Endodermal cell (in vitro differentiated cells): ENCODE data around the gene SMPD3. TPM values are rescaled to one million over a fixed set of nuclear protein-coding genes. Genes with fewer than 3 reads are reported as not detected.

Source experiments
- DNase-seq: peaks from one replicate; pipeline ENCODE4 v3.0.0-alpha.2; 2017
- H3K27ac ChIP-seq: 2 replicates; pipeline ENCODE4 v1.5.1; 2013; ENCODE audit warnings: mild to moderate bottlenecking, low read depth, low read length, moderate library complexity
- H3K27me3 ChIP-seq: 2 replicates; pipeline ENCODE4 v1.6.1; 2013; ENCODE audit warnings: mild to moderate bottlenecking, low read length, moderate library complexity; ENCODE audit not compliant: insufficient read depth, control insufficient read depth, poor library complexity, severe bottlenecking
- H3K36me3 ChIP-seq: 2 replicates; pipeline ENCODE4 v1.7.0; 2013; ENCODE audit warnings: mild to moderate bottlenecking, low read length, moderate library complexity; ENCODE audit not compliant: control insufficient read depth, insufficient read depth
- H3K4me1 ChIP-seq: one replicate; pipeline ENCODE4 v1.7.0; 2013; ENCODE audit warnings: low read length; ENCODE audit not compliant: control insufficient read depth, insufficient read depth
- H3K4me3 ChIP-seq: 2 replicates; pipeline ENCODE4 v1.5.1; 2013; ENCODE audit warnings: mild to moderate bottlenecking, low read length, moderate library complexity
- H3K9ac ChIP-seq: 2 replicates; pipeline ENCODE4 v1.6.1; 2013; ENCODE audit warnings: mild to moderate bottlenecking, low read length, moderate library complexity; ENCODE audit not compliant: poor library complexity, severe bottlenecking; ENCODE audit errors: extremely low read depth
- H3K9me3 ChIP-seq: 2 replicates; pipeline ENCODE4 v1.6.1; 2013; ENCODE audit warnings: mild to moderate bottlenecking, low read length, moderate library complexity; ENCODE audit not compliant: control insufficient read depth
- H3K27ac Mint-ChIP-seq: 2 replicates; pipeline ENCODE4 v1.8.0; 2020; ENCODE audit warnings: mixed read lengths
- H3K27me3 Mint-ChIP-seq: 2 replicates; pipeline ENCODE4 v1.8.0; 2021; ENCODE audit warnings: mild to moderate bottlenecking, mixed read lengths; ENCODE audit not compliant: insufficient read depth
- H3K36me3 Mint-ChIP-seq: 2 replicates; pipeline ENCODE4 v1.8.0; 2020; ENCODE audit warnings: low read depth, mixed read lengths
- H3K4me1 Mint-ChIP-seq: 2 replicates; pipeline ENCODE4 v1.8.0; 2020; ENCODE audit warnings: mixed read lengths
- H3K4me3 Mint-ChIP-seq: 2 replicates; pipeline ENCODE4 v1.8.0; 2020; ENCODE audit warnings: mild to moderate bottlenecking, moderate library complexity, mixed read lengths
- H3K9me3 Mint-ChIP-seq: 2 replicates; pipeline ENCODE4 v1.8.0; 2020; ENCODE audit warnings: mild to moderate bottlenecking, mixed read lengths
- WGBS, 2 experiments: methylation state at CpG; one replicate each; pipeline versions ENCODE4 v1.1.5 to v1.1.7; 2013; ENCODE audit warnings: missing lambda C conversion rate in 2 of 2, mixed read lengths in 1 of 2; ENCODE audit not compliant: insufficient coverage in 1 of 2, insufficient read length in 1 of 2; 5-methylcytosine and 5-hydroxymethylcytosine counted together
- total RNA-seq, 2 donors: library from RNA; stranded (reverse); fragmentation: NEBNext Ultra II Directional in 1 of 2; extraction: Animal tissue kit (Norgen Biotek cat#: 25700) in 1 of 2; gene quantifications; 2 replicates in 1 of 2; 3 replicates in 1 of 2; pipeline ENCODE4 v1.2.1, GENCODE V29; 2021
- TF ChIP-seq, protein P1 (sequence below): fragments of 200-600 bp; sonication (generic); conservative IDR thresholded peaks from 2 replicates; pipeline ENCODE4 v1.5.0; 2021; ENCODE audit warnings: antibody characterized with exemption, mild to moderate bottlenecking

The SMPD3 gene
- total RNA-seq, 2 donors from 2014 or later: 0.07 TPM; not detected in 1

DNA sequence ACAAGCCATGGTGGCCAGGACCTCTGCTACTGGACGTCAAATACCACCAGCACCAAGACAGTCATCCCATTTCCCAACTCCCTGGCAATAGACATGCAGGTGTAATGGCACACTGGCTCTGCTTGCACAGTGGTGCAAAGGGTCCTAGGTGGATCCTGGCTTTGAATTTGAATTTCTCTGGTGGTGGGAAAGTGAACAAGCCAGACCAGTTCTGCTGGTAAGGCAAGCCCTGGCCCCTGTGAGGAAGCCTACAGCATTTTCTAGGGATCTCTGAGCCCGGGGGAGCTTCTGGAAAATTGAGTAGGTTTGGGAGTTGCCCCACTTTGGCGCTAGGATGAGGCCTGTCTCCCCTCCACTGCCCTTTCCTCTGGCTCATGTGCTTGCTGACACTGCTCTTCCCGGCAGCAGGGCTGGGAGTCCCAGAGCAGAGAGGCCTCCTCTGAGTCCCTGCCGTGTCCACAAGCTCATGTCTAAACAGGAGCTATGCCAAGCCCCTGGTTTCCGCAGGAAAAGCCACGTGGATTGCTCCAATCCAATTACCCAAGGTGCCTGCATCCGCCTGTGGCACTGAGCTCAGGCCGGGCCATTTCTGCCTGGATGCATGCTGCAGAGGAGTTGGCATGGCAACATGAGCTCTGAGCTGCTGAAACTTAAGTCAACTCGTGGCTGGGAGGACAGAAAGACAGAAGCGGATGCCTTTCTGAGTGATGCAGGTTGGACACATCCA lies 70.5 kb downstream of the SMPD3 start:
- Mint-ChIP-seq H3K4me3 (no peak overlapping the region), H3K9me3 (no peaks in the 10 kb centered on the region), H3K36me3 (no peaks in the 10 kb centered on the region), H3K27ac (no peak overlapping the region), H3K4me1 (peaks cover 16% of the 10 kb centered on the region), H3K27me3 (no peaks in the 10 kb centered on the region)
- H3K4me1 ChIP-seq: peaks cover 4% of the 10 kb centered on the region
- DNase-seq: no peak
- no peaks in the 10 kb centered on the region for H3K27me3 ChIP-seq
- no peaks in the 10 kb centered on the region for H3K9me3 ChIP-seq
- H3K27ac ChIP-seq: no peak overlapping the region
- WGBS, 2 experiments: 89 to 92% methylated on average over 9 to 11 of the region's 11 CpGs
- no peak overlapping the region for H3K9ac ChIP-seq
- H3K36me3 ChIP-seq: no peaks in the 10 kb centered on the region
- TF ChIP-seq, protein P1, sequence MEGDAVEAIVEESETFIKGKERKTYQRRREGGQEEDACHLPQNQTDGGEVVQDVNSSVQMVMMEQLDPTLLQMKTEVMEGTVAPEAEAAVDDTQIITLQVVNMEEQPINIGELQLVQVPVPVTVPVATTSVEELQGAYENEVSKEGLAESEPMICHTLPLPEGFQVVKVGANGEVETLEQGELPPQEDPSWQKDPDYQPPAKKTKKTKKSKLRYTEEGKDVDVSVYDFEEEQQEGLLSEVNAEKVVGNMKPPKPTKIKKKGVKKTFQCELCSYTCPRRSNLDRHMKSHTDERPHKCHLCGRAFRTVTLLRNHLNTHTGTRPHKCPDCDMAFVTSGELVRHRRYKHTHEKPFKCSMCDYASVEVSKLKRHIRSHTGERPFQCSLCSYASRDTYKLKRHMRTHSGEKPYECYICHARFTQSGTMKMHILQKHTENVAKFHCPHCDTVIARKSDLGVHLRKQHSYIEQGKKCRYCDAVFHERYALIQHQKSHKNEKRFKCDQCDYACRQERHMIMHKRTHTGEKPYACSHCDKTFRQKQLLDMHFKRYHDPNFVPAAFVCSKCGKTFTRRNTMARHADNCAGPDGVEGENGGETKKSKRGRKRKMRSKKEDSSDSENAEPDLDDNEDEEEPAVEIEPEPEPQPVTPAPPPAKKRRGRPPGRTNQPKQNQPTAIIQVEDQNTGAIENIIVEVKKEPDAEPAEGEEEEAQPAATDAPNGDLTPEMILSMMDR: no peak
- H3K4me3 ChIP-seq: no peak overlapping the region

DNA sequence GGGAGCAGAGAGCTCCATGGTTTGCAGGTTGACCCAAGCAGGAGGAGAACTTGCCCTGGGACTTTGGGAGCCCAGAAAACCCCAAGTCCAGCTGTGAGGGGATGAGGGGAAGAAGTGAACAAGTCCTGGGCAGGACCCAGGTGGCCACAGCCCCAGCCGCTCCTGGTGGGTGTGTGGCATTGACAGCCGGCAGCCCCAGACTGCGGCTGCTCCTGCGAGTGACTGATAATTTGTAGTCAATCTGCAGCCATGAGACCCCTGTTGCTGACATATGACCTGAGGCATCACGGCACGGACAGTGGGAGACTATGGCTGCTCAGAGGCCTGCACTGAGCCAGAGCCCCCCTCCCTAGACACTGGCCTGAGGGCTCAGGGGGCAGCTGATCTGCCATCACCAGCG lies 71.1 kb downstream of the SMPD3 start:
- Histone ChIP-seq H3K9ac (no peak overlapping the region), H3K9me3 (no peaks in the 10 kb centered on the region), H3K36me3 (no peaks in the 10 kb centered on the region), H3K27ac (no peak overlapping the region), H3K4me1 (peaks cover 4% of the 10 kb centered on the region), H3K27me3 (no peaks in the 10 kb centered on the region), H3K4me3 (no peak overlapping the region)
- H3K27me3 Mint-ChIP-seq: no peaks in the 10 kb centered on the region
- TF ChIP-seq, protein P1: no peak
- H3K27ac Mint-ChIP-seq: no peak overlapping the region
- H3K4me3 Mint-ChIP-seq: no peak overlapping the region
- H3K4me1 Mint-ChIP-seq: peaks cover 13% of the 10 kb centered on the region
- DNase-seq: no peak
- H3K9me3 Mint-ChIP-seq: no peaks in the 10 kb centered on the region
- H3K36me3 Mint-ChIP-seq: no peaks in the 10 kb centered on the region
- 95 to 98% methylated on average over 6 to 7 of the region's 7 CpGs for WGBS, 2 experiments

DNA sequence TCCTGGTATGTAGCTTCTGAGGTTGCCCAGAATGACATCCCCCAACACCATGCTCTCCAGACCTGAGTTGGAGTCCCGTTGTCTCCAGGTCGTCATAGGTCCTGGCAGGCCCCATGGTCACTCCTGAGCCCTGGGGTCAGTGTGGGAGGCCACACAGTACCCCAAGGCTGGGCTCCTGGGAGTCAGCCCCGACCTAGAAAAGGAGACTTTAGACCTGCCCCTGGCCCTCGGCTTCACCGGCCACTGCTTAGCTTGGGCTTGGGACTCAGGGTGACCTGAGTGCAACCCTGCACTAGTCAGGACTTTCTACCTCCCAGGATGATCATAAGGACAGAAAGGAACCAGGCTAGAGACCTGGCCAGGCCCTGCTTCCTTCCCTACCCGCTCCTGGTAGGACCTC lies 71.7 kb downstream of the SMPD3 start:
- no peak overlapping the region for H3K4me3 ChIP-seq
- Mint-ChIP-seq H3K27ac (no peak overlapping the region), H3K4me1 (peaks cover 13% of the 10 kb centered on the region), H3K36me3 (no peaks in the 10 kb centered on the region), H3K9me3 (no peaks in the 10 kb centered on the region), H3K27me3 (no peaks in the 10 kb centered on the region), H3K4me3 (no peak overlapping the region)
- no peaks in the 10 kb centered on the region for H3K9me3 ChIP-seq
- TF ChIP-seq, protein P1: no peak
- H3K9ac ChIP-seq: no peak overlapping the region
- H3K27me3 ChIP-seq: no peaks in the 10 kb centered on the region
- WGBS, 2 experiments: 95 to 100% methylated on average over 1 to 6 of the region's 6 CpGs
- H3K27ac ChIP-seq: no peak overlapping the region
- H3K4me1 ChIP-seq: peaks cover 4% of the 10 kb centered on the region
- no peak for DNase-seq
- no peaks in the 10 kb centered on the region for H3K36me3 ChIP-seq
